HL-60 (cell line): Measurements from ENCODE around the gene RAB18.

Experiments
- DNase-seq, 2 experiments: peaks; one replicate each; pipeline ENCODE4 v3.0.0-alpha.2; 2010 to 2020; ENCODE audit warnings: low read depth in 1 of 2, low spot score in 1 of 2
- H3K27ac ChIP-seq: fragments of 250-450 bp; sonication (Bioruptor Pico); replicated peaks from 2 replicates; pipeline ENCODE4 v1.5.1; 2020; ENCODE audit warnings: mild to moderate bottlenecking, moderate library complexity
- H3K27me3 ChIP-seq: fragments of 250-450 bp; sonication (Bioruptor Pico); 2 replicates; pipeline ENCODE4 v1.5.1; 2021; ENCODE audit warnings: mild to moderate bottlenecking, moderate library complexity; ENCODE audit not compliant: insufficient read depth, poor library complexity, severe bottlenecking
- H3K4me3 ChIP-seq: replicated peaks from 2 replicates; pipeline ENCODE4 v1.5.1; 2011; ENCODE audit warnings: mild to moderate bottlenecking, control low read depth, low read length; ENCODE audit not compliant: insufficient read depth
- CTCF ChIP-seq: IDR thresholded peaks from one replicate; pipeline ENCODE4 v1.5.1; 2011; ENCODE audit warnings: low read length, control low read depth, inconsistent platforms; ENCODE audit not compliant: insufficient read depth
- GABPA ChIP-seq: IDR thresholded peaks from 2 replicates; pipeline ENCODE4 v1.6.1; 2012; ENCODE audit warnings: low read depth
- POLR2AphosphoS5 ChIP-seq: IDR thresholded peaks from 2 replicates; pipeline ENCODE4 v1.6.1; 2012; ENCODE audit warnings: low read depth
- SPI1 ChIP-seq: IDR thresholded peaks from 2 replicates; pipeline ENCODE4 v1.6.1; 2012; ENCODE audit warnings: low read depth, mild to moderate bottlenecking, borderline replicate concordance
- TF ChIP-seq, protein P1 (sequence below): IDR thresholded peaks from 2 replicates; pipeline ENCODE4 v1.6.1; 2012; ENCODE audit warnings: low read depth; ENCODE audit not compliant: insufficient replicate concordance

Gene RAB18

GRCh38 chr10:27547482-27547881 is 43.4 kb downstream of the RAB18 start:
- Histone ChIP-seq H3K4me3 (no peak overlapping the region), H3K27me3 (no peaks in the 10 kb centered on the region), H3K27ac (no peak overlapping the region)
- DNase-seq, result no peak
- TF ChIP-seq SPI1 (no peak), CTCF (no peak), GABPA (no peak), POLR2AphosphoS5 (no peak)
- TF ChIP-seq, protein P1, sequence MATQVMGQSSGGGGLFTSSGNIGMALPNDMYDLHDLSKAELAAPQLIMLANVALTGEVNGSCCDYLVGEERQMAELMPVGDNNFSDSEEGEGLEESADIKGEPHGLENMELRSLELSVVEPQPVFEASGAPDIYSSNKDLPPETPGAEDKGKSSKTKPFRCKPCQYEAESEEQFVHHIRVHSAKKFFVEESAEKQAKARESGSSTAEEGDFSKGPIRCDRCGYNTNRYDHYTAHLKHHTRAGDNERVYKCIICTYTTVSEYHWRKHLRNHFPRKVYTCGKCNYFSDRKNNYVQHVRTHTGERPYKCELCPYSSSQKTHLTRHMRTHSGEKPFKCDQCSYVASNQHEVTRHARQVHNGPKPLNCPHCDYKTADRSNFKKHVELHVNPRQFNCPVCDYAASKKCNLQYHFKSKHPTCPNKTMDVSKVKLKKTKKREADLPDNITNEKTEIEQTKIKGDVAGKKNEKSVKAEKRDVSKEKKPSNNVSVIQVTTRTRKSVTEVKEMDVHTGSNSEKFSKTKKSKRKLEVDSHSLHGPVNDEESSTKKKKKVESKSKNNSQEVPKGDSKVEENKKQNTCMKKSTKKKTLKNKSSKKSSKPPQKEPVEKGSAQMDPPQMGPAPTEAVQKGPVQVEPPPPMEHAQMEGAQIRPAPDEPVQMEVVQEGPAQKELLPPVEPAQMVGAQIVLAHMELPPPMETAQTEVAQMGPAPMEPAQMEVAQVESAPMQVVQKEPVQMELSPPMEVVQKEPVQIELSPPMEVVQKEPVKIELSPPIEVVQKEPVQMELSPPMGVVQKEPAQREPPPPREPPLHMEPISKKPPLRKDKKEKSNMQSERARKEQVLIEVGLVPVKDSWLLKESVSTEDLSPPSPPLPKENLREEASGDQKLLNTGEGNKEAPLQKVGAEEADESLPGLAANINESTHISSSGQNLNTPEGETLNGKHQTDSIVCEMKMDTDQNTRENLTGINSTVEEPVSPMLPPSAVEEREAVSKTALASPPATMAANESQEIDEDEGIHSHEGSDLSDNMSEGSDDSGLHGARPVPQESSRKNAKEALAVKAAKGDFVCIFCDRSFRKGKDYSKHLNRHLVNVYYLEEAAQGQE, result no peak

GRCh38 chr10:27550823-27551222 is 46.7 kb downstream of the RAB18 start:
- H3K4me3 ChIP-seq, result no peak overlapping the region
- TF ChIP-seq CTCF, result no peak
- TF ChIP-seq, protein P1, result no peak
- no peak for TF ChIP-seq POLR2AphosphoS5
- TF ChIP-seq GABPA, result no peak
- no peak for TF ChIP-seq SPI1
- no peak overlapping the region for H3K27ac ChIP-seq
- H3K27me3 ChIP-seq, result no peaks in the 10 kb centered on the region
- DNase-seq, result no peak

GRCh38 chr10:27558612-27559020 is 54.5 kb downstream of the RAB18 start:
- Histone ChIP-seq H3K27ac (no peak overlapping the region), H3K4me3 (no peak overlapping the region), H3K27me3 (no peaks in the 10 kb centered on the region)
- TF ChIP-seq CTCF (no peak), POLR2AphosphoS5 (no peak), SPI1 (no peak), GABPA (no peak)
- TF ChIP-seq, protein P1, result no peak
- DNase-seq, result peak in 1 of 2 experiments; percentile 45
